ENCODE results near the gene PIAS1. TPM values are rescaled to one million over a fixed set of nuclear protein-coding genes. Genes with fewer than 3 reads are reported as not detected.

PIAS1 gene
- total and polyA plus RNA-seq, 9 of the 15 experiments (the other 6 are each of a cell fraction or from before 2014, with no cell fraction given), result 18.0 to 59.1 (median 28.5) TPM

- H3K9me1 ChIP-seq (ENCODE audit: control insufficient read depth, insufficient read depth, low read length), result no peaks in the 10 kb centered on the region
- H3K9ac ChIP-seq (ENCODE audit: insufficient read depth in 1 of 2, low read depth in 2 of 2, low read length in 2 of 2), result peak overlapping the region in 1 of 2 experiments; percentile 77; a peak in 1 of 4 replicates
- no peak for FAIRE-seq
- H3K4me3 ChIP-seq, result no peak overlapping the region
- H3K4me1 ChIP-seq (replicated peaks in 1 of 2; ENCODE audit: control insufficient read depth in 2 of 2, insufficient read depth in 2 of 2, low read length in 2 of 2), result peaks cover 0 to 19% of the 10 kb centered on the region in 2 experiments; a peak in 3 of 5 replicates
- ChIA-PET CTCF (ENCODE audit: low intra/inter-chr PET ratio) (no interaction called here), POLR2A (interaction anchor here (0.6 to 0.8 kb wide), 2 partner anchors 14 to 215 kb away, joined by 3 read pairs; no protein-coding TSS in a partner anchor)
- no peak overlapping the region for H2AFZ ChIP-seq (ENCODE audit: low read depth, low read length)
- intact Hi-C loops (cut with micrococcal nuclease), result no loop called here
- no TSS peak for BruUV-seq (replicated peaks)
- H4K20me1 ChIP-seq (replicated peaks; ENCODE audit: control insufficient read depth, insufficient read depth, low read length), result no peaks in the 10 kb centered on the region
- no peak overlapping the region for H3K4me2 ChIP-seq (ENCODE audit: insufficient read depth, low read length)
- in situ Hi-C loops (cut with MboI), result no loop called here
- H3K27ac ChIP-seq (ENCODE audit: extremely low read depth, low read depth, low read length), result no peak overlapping the region
- ATAC-seq, result 0 out of 3 replicates have a peak, but pooled peaks have one; percentile 8
- no peaks in the 10 kb centered on the region for H3K9me3 ChIP-seq (replicated peaks; ENCODE audit: control insufficient read depth, insufficient read depth, low read depth, low read length)
- no peak for DNase-seq (ENCODE audit: extremely low read depth in 1 of 4, low spot score in 3 of 4)
- H3K27me3 ChIP-seq (ENCODE audit: control insufficient read depth in 2 of 2, insufficient read depth in 2 of 2, low read length in 2 of 2), result no peaks in the 10 kb centered on the region
- peaks cover 48% of the 10 kb centered on the region for H3K36me3 ChIP-seq (ENCODE audit: control insufficient read depth, insufficient read depth, low read length)
- TF ChIP-seq POLR2G (IDR thresholded peaks at IDR 0.05; ENCODE audit: low read depth, low read length), result peak; percentile 63
- no peak for TF ChIP-seq TAF9B (IDR thresholded peaks at IDR 0.05; ENCODE audit: partially characterized antibody)
- WGBS (ENCODE audit: insufficient coverage, low coverage, missing lambda C conversion rate), result 76% methylated on average over 16 of the region's 17 CpGs
- peaks cover 2% of the 10 kb centered on the region; the same call in 1 of the 3 replicates for H3K79me2 ChIP-seq (ENCODE audit: control insufficient read depth, insufficient read depth, low read length)
Measured at GRCh38 chr15:68196445-68197169, 142.5 kb downstream of the PIAS1 start.

GRCh38 chr15:68197170-68197492, 143.0 kb downstream of the PIAS1 start:
- Histone ChIP-seq H3K27me3 (ENCODE audit: control insufficient read depth in 2 of 2, insufficient read depth in 2 of 2, low read length in 2 of 2) (no peaks in the 10 kb centered on the region), H3K4me2 (ENCODE audit: insufficient read depth, low read length) (no peak overlapping the region), H3K27ac (ENCODE audit: extremely low read depth, low read depth, low read length) (no peak overlapping the region), H3K4me3 (no peak overlapping the region), H4K20me1 (replicated peaks; ENCODE audit: control insufficient read depth, insufficient read depth, low read length) (no peaks in the 10 kb centered on the region), H3K9me1 (ENCODE audit: control insufficient read depth, insufficient read depth, low read length) (no peaks in the 10 kb centered on the region), H3K36me3 (ENCODE audit: control insufficient read depth, insufficient read depth, low read length) (peaks cover 47% of the 10 kb centered on the region), H3K4me1 (replicated peaks in 1 of 2; ENCODE audit: control insufficient read depth in 2 of 2, insufficient read depth in 2 of 2, low read length in 2 of 2) (peaks cover 0 to 19% of the 10 kb centered on the region in 2 experiments; a peak in 3 of 5 replicates), H3K9me3 (replicated peaks; ENCODE audit: control insufficient read depth, insufficient read depth, low read depth, low read length) (no peaks in the 10 kb centered on the region), H2AFZ (ENCODE audit: low read depth, low read length) (no peak overlapping the region), H3K9ac (ENCODE audit: insufficient read depth in 1 of 2, low read depth in 2 of 2, low read length in 2 of 2) (peak overlapping the region in 1 of 2 experiments; percentile 77; a peak in 1 of 4 replicates), H3K79me2 (ENCODE audit: control insufficient read depth, insufficient read depth, low read length) (peaks cover 6% of the 10 kb centered on the region; the same call in 1 of the 3 replicates)
- no TSS peak for BruUV-seq (replicated peaks)
- ChIA-PET CTCF (ENCODE audit: low intra/inter-chr PET ratio) (no interaction called here), POLR2A (interaction anchor here (0.8 kb wide), 1 partner anchor 13 kb away, joined by 3 read pairs; no protein-coding TSS in a partner anchor)
- DNase-seq (ENCODE audit: extremely low read depth in 1 of 4, low spot score in 3 of 4), result no peak
- WGBS (ENCODE audit: insufficient coverage, low coverage, missing lambda C conversion rate), result 100% methylated on average over 8 of the region's 8 CpGs
- in situ Hi-C loops (cut with MboI), result no loop called here
- ATAC-seq, result no peak
- no peak for FAIRE-seq
- intact Hi-C loops (cut with micrococcal nuclease), result no loop called here
- peak; percentile 46 for TF ChIP-seq RBM22 (IDR thresholded peaks at IDR 0.05; ENCODE audit: low read depth, low read length, poor library complexity, severe bottlenecking)
- TF ChIP-seq CBFA2T3 (IDR thresholded peaks at IDR 0.05), result no peak
- TF ChIP-seq POLR2G (IDR thresholded peaks at IDR 0.05; ENCODE audit: low read depth, low read length), result peak; percentile 32; the same call in 1 of the 2 replicates

Measured in K562 (cell line).